GM19463 (cell line): Measurements from ENCODE around the gene SMARCAD1.

Experiments used
- ATAC-seq: cut with Tn5 transposase; IDR thresholded peaks from one replicate; pipeline ENCODE4 v1.9.1; 2021; ENCODE audit warnings: mild to moderate bottlenecking, moderate library complexity; ENCODE audit not compliant: unreplicated experiment

SMARCAD1 gene

GRCh38 chr4:94207469-94208224, at the start of gene SMARCAD1:
Gene SMARCAD1, plus strand, starts transcription at chr4:94207865. Its CDS starts 530 bp downstream, at chr4:94208395.
- ATAC-seq: peak; percentile 93

GRCh38 chr4:94158883-94159282, 48.8 kb upstream of the SMARCAD1 start:
- ATAC-seq: no peak

GRCh38 chr4:94159790-94160189, 47.9 kb upstream of the SMARCAD1 start:
- no peak for ATAC-seq

GRCh38 chr4:94160774-94161173, 46.9 kb upstream of the SMARCAD1 start:
- peak; percentile 81 for ATAC-seq

- no peak for ATAC-seq
Measured at GRCh38 chr4:94165256-94165655, 42.4 kb upstream of the SMARCAD1 start.

GRCh38 chr4:94168321-94168720, 39.3 kb upstream of the SMARCAD1 start:
- no peak for ATAC-seq

GRCh38 chr4:94169803-94170372, 37.8 kb upstream of the SMARCAD1 start:
- ATAC-seq: no peak

- ATAC-seq: no peak
Measured at GRCh38 chr4:94171616-94172015, 36.0 kb upstream of the SMARCAD1 start.

GRCh38 chr4:94175553-94176261, 32.0 kb upstream of the SMARCAD1 start:
- ATAC-seq: no peak

GRCh38 chr4:94177822-94178221, 29.8 kb upstream of the SMARCAD1 start:
- no peak for ATAC-seq

- ATAC-seq: no peak
Measured at GRCh38 chr4:94181815-94182214, 25.9 kb upstream of the SMARCAD1 start.

- ATAC-seq: no peak
Measured at GRCh38 chr4:94202769-94203168, 4.9 kb upstream of the SMARCAD1 start.

- ATAC-seq: no peak
Measured at GRCh38 chr4:94208266-94208665, 601 bp downstream of the SMARCAD1 start.

- ATAC-seq: no peak
Measured at GRCh38 chr4:94208918-94209317, 1.3 kb downstream of the SMARCAD1 start.

GRCh38 chr4:94211861-94212260, 4.2 kb downstream of the SMARCAD1 start:
- no peak for ATAC-seq

GRCh38 chr4:94214703-94215319, 7.1 kb downstream of the SMARCAD1 start:
- ATAC-seq: no peak

- no peak for ATAC-seq
Measured at GRCh38 chr4:94216394-94216793, 8.7 kb downstream of the SMARCAD1 start.

- ATAC-seq: no peak
Measured at GRCh38 chr4:94219402-94219801, 11.7 kb downstream of the SMARCAD1 start.

- ATAC-seq: no peak
Measured at GRCh38 chr4:94221916-94222315, 14.3 kb downstream of the SMARCAD1 start.

- ATAC-seq: no peak
Measured at GRCh38 chr4:94225449-94225848, 17.8 kb downstream of the SMARCAD1 start.

GRCh38 chr4:94226763-94227162, 19.1 kb downstream of the SMARCAD1 start:
- no peak for ATAC-seq
